HG03095 (cell line): ENCODE measurements around the gene ITIH3.

Source experiments
- ATAC-seq: cut with Tn5 transposase; IDR thresholded peaks from one replicate; pipeline ENCODE4 v1.9.1; 2021; ENCODE audit warnings: moderate library complexity; ENCODE audit not compliant: unreplicated experiment

ITIH3 gene

GRCh38 chr3:52779011-52779836 lies 15.4 kb upstream of the ITIH3 start:
- no peak for ATAC-seq

DNA sequence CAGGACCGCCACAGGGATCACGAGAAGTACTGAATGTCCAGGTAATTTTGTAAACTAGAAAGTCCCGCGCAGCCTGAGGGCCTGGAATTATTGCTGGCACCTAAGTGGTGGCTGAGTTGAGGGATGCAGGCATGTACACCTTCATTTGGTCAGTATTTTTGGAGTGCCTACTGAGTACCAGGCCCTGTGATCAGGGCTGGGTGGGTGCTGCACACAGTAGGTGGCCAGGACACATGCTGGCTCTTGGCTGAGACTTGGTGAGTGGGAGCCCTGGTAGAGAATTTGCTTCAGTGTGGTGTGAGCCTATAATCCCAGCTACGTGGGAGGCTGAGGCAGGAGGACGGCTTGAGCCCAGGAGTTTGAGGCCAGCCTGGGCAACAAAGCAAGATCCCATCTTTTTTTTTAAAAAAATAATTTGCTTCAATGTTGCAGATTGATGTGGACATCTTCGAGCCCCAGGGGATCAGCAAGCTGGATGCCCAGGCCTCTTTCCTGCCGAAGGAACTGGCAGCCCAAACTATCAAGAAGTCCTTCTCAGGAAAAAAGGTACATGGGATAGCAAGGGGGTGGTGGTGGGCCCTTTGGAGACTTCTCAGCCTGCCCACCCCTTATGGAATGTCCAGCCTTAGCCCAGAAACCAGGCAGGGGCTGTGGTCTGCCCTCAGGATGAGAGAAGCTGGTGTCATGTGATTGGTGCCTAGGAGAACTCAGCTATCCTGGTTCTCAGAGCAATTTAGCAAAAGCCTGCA lies 14.6 kb upstream of the ITIH3 start:
- no peak for ATAC-seq

DNA sequence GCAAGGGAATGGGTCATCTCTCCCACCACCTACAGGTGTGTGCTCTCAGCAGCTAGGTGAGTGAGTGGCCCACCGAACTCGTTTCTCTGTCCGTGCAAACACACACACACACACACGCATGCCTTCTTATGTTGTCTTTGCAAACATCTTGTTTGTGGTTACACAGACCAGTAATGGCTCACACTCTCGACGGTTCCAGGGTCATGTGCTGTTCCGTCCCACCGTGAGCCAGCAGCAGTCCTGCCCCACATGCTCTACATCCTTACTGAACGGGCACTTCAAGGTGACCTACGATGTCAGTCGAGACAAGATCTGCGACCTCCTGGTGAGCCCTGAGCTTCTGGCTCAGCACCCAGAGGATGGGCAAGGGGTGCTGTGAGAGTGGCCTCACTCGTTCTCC lies 12.9 kb upstream of the ITIH3 start:
- no peak for ATAC-seq

GRCh38 chr3:52782412-52783210 lies 12.0 kb upstream of the ITIH3 start:
- no peak for ATAC-seq

DNA sequence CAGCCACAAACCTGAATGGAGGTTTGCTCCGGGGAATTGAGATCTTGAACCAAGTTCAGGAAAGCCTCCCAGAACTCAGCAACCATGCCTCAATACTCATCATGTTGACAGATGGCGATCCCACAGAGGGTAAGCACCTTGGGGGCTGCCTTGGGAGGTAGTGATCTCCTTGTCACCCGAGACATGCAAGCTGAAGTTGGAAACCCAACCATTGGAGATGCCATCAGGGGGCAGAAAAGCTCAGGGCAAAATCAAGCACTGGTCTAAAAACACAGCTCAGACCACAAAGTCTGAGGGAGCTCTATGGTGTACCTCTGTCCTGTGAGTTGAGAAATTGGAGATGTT lies 11.4 kb upstream of the ITIH3 start:
- no peak for ATAC-seq

- no peak for ATAC-seq
These were observed 10.5 kb upstream of the ITIH3 start for GRCh38 chr3:52784021-52784621.

DNA sequence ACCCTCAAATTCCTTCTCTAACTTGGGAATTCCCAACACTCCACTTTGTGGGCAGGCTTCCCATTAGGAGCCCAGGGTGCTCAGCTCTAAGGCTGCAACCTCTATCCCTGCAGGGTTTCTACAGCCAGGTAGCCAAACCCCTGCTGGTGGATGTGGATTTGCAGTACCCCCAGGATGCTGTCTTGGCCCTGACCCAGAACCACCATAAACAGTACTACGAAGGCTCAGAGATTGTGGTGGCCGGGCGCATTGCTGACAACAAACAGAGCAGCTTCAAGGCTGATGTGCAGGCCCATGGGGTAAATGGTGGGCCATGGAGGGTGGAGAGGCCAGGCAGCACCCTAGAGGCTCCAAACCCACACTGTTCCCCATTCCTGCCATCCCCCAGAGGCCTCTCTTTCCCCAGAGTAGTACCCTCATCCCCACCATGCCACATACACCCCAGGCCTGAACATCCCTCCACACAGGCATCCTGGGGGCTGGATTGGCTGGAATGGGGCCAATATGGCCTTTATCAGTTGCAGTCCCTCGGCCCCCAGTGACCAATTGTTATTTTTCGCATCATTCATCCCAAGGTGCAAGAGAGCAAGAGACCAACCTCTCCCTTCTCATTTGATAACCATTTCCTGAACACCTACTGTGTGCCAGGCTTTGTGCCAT lies 9.5 kb upstream of the ITIH3 start:
- ATAC-seq, result no peak

- no peak for ATAC-seq
These were observed 8.0 kb upstream of the ITIH3 start for GRCh38 chr3:52786330-52787215.

DNA sequence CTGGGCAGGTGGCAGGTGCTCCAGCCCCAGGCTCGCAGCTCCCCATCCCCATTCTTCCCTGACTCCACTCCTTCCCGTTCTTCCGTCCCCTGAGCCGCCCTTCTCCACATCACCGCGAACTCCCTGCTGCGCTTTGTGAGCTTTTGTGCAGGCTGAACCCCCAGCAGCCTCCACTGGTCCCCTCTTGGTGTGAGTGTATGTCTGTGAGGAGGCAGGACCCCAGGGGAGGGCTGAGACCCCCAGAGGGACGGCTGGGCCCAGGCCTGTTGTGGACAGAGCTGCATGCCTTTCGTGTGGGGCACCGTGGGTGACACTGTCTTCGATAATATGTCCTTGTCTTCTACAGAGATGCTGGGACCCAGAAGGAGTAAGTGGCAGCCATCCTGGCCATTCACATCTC lies 7.3 kb upstream of the ITIH3 start:
- ATAC-seq, result no peak

DNA sequence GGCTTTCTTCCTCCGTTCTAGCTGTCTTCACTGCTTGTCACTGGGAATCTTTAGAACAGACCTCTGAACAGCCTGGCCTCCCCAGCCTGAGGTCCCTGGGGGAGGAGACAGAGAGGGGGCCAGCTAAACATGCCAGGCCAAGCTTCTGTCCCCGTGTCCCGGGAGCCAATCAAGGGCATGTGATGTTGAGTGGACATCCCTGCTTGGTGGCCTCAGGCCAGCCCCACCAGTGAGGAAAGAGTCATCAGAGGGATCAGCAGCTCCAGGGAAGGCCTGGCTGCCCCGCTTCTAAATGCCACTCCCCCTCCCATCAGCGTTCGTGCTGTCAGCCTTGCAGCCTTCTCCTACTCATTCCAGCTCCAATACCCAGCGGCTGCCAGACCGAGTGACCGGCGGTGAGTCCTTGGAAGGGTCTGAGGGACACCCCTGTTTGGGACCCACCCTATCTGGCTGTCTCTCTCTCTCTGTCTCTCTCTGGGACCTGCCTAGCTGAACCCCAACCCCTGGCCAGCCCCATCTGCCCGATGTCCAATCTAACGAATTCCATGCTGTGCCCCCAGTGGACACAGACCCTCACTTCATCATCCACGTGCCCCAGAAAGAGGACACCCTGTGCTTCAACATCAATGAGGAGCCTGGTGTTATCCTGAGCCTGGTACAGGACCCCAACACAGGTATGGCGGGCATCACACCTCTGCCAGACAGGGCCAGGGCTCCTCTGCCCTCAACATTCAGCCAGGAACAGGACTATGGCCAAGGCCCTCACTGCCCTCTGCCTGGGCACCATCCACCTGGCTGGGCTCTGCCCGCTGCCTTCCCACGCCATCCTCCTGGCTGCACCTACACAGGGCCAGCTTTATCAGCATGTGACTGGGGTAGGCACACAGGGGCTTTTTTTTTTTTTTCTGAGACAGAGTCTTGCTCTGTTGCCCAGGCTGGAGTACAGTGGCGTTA lies 6.6 kb upstream of the ITIH3 start:
- no peak for ATAC-seq

DNA sequence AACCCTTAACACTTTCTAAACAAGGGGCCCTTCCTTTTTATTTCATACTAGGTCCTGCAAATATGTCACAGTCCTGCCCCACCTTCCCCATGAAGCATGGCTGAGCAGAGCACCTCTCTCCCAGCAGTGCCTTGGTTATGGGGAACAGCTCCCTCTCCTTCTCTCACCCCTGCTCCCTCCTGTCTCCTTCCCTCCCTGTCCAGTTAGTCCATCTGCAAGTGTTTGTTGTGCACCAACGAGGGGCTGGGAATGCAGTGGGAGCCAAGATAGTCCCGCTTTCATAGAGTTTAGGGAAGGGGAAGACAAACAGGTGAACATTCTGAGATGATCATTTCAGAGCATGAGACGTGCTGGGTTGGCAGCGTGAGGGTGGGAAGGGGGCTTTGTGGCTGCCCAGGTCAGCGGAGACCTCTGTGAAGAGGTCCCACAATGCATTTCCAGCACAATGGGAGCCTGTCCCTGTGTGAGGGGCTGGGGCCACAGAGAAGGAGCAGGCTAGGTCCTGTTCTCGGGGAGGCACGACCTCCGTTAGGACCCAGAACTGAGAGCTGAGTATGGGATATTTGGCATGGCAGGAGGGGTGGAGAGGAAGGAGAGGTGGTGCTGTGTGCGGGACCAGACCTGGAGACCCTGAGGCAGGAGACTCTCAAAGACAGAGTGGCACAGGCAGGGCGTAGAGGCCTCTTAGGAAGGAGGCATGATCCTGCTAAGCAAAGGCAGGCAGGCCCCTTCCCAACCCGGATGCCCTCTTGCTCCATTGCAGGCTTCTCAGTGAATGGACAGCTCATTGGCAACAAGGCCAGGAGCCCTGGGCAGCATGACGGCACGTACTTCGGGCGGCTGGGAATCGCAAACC lies 5.5 kb upstream of the ITIH3 start:
- ATAC-seq, result no peak

GRCh38 chr3:52789746-52790040 lies 4.9 kb upstream of the ITIH3 start:
- no peak for ATAC-seq

DNA sequence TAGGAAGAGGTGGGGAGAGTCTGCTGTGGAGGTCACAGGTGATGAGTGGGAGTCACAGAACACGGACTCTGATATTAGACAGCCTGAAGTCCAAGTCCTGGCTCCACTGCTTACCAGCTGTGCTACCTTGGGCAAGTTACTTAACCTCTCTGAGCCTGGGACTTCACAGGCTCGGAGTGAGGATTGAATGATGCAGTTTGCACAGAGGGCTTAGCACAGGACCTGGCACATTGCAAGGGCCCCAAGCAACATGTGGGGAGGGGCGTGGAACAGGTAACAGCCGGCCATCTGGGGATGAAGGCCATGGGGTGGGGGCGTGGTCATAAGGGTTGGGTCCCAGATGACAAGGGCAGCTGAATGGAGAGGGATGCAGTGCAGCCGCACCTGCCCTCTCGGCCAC lies 4.3 kb upstream of the ITIH3 start:
- ATAC-seq, result no peak

- no peak for ATAC-seq
These were observed 3.9 kb upstream of the ITIH3 start for GRCh38 chr3:52790741-52791140.

DNA sequence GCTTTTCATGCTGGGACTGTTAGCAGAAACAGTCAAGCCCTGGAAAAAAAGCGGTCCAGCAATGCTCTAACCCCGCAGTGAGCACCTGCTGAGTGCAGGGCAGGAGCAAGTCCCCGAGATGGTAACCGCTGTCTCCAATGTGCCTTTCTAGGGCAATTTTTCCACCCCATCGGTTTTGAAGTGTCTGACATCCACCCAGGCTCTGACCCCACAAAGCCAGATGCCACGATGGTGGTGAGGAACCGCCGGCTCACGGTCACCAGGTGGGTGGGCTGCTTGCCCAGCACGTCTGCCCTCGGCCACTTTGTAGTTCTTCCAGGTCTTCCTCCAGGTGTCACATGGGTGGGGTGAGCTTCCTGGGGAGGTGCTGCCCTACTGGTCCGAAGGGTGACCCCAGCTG lies 3.2 kb upstream of the ITIH3 start:
- no peak for ATAC-seq

DNA sequence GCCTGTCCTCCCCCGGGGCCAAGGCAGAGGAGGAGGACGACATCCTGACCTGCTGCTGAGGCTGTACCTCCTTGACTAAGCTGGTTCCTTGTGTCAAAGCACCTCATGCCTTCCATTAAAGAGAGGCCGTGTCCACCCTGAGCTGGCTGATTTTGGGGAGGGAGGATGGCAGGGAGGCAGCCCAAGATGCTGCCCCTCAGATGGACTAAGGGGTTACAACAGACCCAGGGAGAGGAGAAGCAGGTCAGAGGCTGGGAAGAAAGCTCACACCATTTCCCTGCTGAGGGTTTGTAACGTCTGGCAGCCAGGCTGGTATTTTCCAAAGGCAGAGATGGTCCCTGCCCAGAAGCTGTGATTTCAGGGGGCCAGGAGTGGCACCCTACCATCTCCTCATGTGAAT lies 2.7 kb upstream of the ITIH3 start:
- no peak for ATAC-seq

GRCh38 chr3:52792413-52792812 lies 2.2 kb upstream of the ITIH3 start:
- no peak for ATAC-seq
